ENCODE results near the gene JAZF1.

The JAZF1 gene

GRCh38 chr7:27908534-27909165 lies 271.9 kb downstream of the JAZF1 start:
- no peaks in the 10 kb centered on the region for H3F3A ChIP-seq (ENCODE audit: insufficient read depth)
- TF ChIP-seq EZH2phosphoT487 (conservative IDR thresholded peaks at IDR 0.05; ENCODE audit: low read length), result no peak
- no peak for TF ChIP-seq CTCF (IDR thresholded peaks at IDR 0.05; ENCODE audit: insufficient read depth, low read length, poor library complexity, severe bottlenecking)
- no peaks in the 10 kb centered on the region for H3K9me3 ChIP-seq (ENCODE audit: insufficient read depth, low read length)
- no peak overlapping the region for H3K4me2 ChIP-seq (ENCODE audit: low read depth, low read length, poor library complexity, severe bottlenecking)
- H3K9me2 ChIP-seq (replicated peaks; ENCODE audit: insufficient read depth, low read length), result no peaks in the 10 kb centered on the region
- no peak overlapping the region for H3K9ac ChIP-seq (ENCODE audit: low read length)
- no peaks in the 10 kb centered on the region for H3K36me3 ChIP-seq (ENCODE audit: low read length)
- H4K20me1 ChIP-seq (ENCODE audit: low read depth, low read length), result no peaks in the 10 kb centered on the region
- H3K27ac ChIP-seq (ENCODE audit: low read depth, low read length), result no peak overlapping the region
- no peaks in the 10 kb centered on the region for H3K27me3 ChIP-seq (ENCODE audit: low read length)
- no peaks in the 10 kb centered on the region for H3K79me2 ChIP-seq (ENCODE audit: insufficient read depth, low read length)
- no peak overlapping the region for H3K4me3 ChIP-seq (ENCODE audit: insufficient read depth, low read length, poor library complexity, severe bottlenecking)
- H2AFZ ChIP-seq (ENCODE audit: low read depth, low read length, severe bottlenecking), result no peak overlapping the region

- Histone ChIP-seq H3K79me2 (ENCODE audit: insufficient read depth, low read length) (no peaks in the 10 kb centered on the region), H2AFZ (ENCODE audit: low read depth, low read length, severe bottlenecking) (no peak overlapping the region), H3K9me2 (replicated peaks; ENCODE audit: insufficient read depth, low read length) (no peaks in the 10 kb centered on the region), H3F3A (ENCODE audit: insufficient read depth) (0 out of 2 replicates have a peak, but pooled peaks cover 4% of the 10 kb centered on the region), H3K27ac (ENCODE audit: low read depth, low read length) (no peak overlapping the region), H3K9ac (ENCODE audit: low read length) (no peak overlapping the region), H3K4me2 (ENCODE audit: low read depth, low read length, poor library complexity, severe bottlenecking) (no peak overlapping the region), H4K20me1 (ENCODE audit: low read depth, low read length) (no peaks in the 10 kb centered on the region), H3K4me3 (ENCODE audit: insufficient read depth, low read length, poor library complexity, severe bottlenecking) (no peak overlapping the region), H3K9me3 (ENCODE audit: insufficient read depth, low read length) (no peaks in the 10 kb centered on the region), H3K27me3 (ENCODE audit: low read length) (no peaks in the 10 kb centered on the region), H3K36me3 (ENCODE audit: low read length) (no peaks in the 10 kb centered on the region)
- TF ChIP-seq CTCF (IDR thresholded peaks at IDR 0.05; ENCODE audit: insufficient read depth, low read length, poor library complexity, severe bottlenecking) (no peak), EZH2phosphoT487 (conservative IDR thresholded peaks at IDR 0.05; ENCODE audit: low read length) (no peak)
Measured at GRCh38 chr7:27906385-27907091, 274.1 kb downstream of the JAZF1 start.

GRCh38 chr7:27905951-27906350 lies 274.6 kb downstream of the JAZF1 start:
- TF ChIP-seq EZH2phosphoT487 (conservative IDR thresholded peaks at IDR 0.05; ENCODE audit: low read length) (no peak), CTCF (IDR thresholded peaks at IDR 0.05; ENCODE audit: insufficient read depth, low read length, poor library complexity, severe bottlenecking) (no peak)
- Histone ChIP-seq H3K9ac (ENCODE audit: low read length) (no peak overlapping the region), H3K4me3 (ENCODE audit: insufficient read depth, low read length, poor library complexity, severe bottlenecking) (no peak overlapping the region), H2AFZ (ENCODE audit: low read depth, low read length, severe bottlenecking) (no peak overlapping the region), H4K20me1 (ENCODE audit: low read depth, low read length) (no peaks in the 10 kb centered on the region), H3K27me3 (ENCODE audit: low read length) (no peaks in the 10 kb centered on the region), H3K36me3 (ENCODE audit: low read length) (no peaks in the 10 kb centered on the region), H3K9me3 (ENCODE audit: insufficient read depth, low read length) (no peaks in the 10 kb centered on the region), H3K9me2 (replicated peaks; ENCODE audit: insufficient read depth, low read length) (no peaks in the 10 kb centered on the region), H3F3A (ENCODE audit: insufficient read depth) (peaks cover 9% of the 10 kb centered on the region; the same call in 1 of the 2 replicates), H3K27ac (ENCODE audit: low read depth, low read length) (no peak overlapping the region), H3K79me2 (ENCODE audit: insufficient read depth, low read length) (no peaks in the 10 kb centered on the region), H3K4me2 (ENCODE audit: low read depth, low read length, poor library complexity, severe bottlenecking) (no peak overlapping the region)

All from SU-DHL-6 (cell line).